ENCODE measurements around the gene BMP5. TPM values are rescaled to one million over a fixed set of nuclear protein-coding genes. Genes with fewer than 3 reads are reported as not detected.

BMP5 gene
- total and polyA plus RNA-seq, 2 donors (not counting 1 experiment from before 2014, with no cell fraction given) = 1.5 TPM; not detected in 1

DNA sequence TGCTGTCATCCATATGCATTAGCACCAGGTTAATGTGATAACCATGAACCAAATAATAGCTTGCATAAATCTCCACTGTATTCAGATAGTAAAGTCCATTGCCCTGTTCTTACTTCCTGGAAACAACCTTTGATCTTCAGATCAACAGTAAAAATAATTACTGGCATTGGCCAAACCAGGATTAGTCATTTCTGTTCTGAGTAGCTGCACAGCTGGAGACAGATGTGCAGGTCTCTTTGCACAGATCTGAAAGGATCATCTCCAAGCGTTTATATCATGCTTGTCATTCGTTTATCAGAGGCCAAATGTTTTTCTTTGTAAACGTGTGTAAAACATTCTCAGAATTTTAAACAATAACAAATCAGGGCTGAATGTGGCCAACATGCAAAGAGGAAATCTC, 162.0 kb downstream of the BMP5 start:
- Histone ChIP-seq H3K27me3 (ENCODE audit: control insufficient read depth, insufficient read depth, low read length) (no peaks in the 10 kb centered on the region), H2AFZ (ENCODE audit: low read length) (no peak overlapping the region), H3K9me3 (ENCODE audit: control insufficient read depth, insufficient read depth, low read depth, low read length) (no peaks in the 10 kb centered on the region), H3K36me3 (ENCODE audit: control insufficient read depth, insufficient read depth, low read length) (no peaks in the 10 kb centered on the region), H3K4me2 (ENCODE audit: extremely low read depth, insufficient read depth, low read length) (peak overlapping the region; percentile 13), H3K4me3 (replicated peaks in 1 of 4; ENCODE audit: control extremely low read depth in 1 of 4, insufficient read depth in 1 of 4, low read depth in 3 of 4, low read length in 4 of 4) (no peak overlapping the region), H3K4me1 (ENCODE audit: control insufficient read depth, extremely low read depth, insufficient read depth, low read length) (no peaks in the 10 kb centered on the region), H3K27ac (ENCODE audit: insufficient read depth, low read length) (no peak overlapping the region), H4K20me1 (ENCODE audit: control insufficient read depth, extremely low read depth, insufficient read depth, low read length) (no peaks in the 10 kb centered on the region), H3K9ac (ENCODE audit: insufficient read depth, low read length) (no peak overlapping the region), H3K79me2 (ENCODE audit: control insufficient read depth, insufficient read depth, low read length) (no peaks in the 10 kb centered on the region)
- no peak for TF ChIP-seq EZH2 (IDR thresholded peaks at IDR 0.05; ENCODE audit: low read length, missing control alignments)
- TF ChIP-seq, protein P1, sequence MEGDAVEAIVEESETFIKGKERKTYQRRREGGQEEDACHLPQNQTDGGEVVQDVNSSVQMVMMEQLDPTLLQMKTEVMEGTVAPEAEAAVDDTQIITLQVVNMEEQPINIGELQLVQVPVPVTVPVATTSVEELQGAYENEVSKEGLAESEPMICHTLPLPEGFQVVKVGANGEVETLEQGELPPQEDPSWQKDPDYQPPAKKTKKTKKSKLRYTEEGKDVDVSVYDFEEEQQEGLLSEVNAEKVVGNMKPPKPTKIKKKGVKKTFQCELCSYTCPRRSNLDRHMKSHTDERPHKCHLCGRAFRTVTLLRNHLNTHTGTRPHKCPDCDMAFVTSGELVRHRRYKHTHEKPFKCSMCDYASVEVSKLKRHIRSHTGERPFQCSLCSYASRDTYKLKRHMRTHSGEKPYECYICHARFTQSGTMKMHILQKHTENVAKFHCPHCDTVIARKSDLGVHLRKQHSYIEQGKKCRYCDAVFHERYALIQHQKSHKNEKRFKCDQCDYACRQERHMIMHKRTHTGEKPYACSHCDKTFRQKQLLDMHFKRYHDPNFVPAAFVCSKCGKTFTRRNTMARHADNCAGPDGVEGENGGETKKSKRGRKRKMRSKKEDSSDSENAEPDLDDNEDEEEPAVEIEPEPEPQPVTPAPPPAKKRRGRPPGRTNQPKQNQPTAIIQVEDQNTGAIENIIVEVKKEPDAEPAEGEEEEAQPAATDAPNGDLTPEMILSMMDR (conservative IDR thresholded peaks at IDR 0.05 in 1 of 2, IDR thresholded peaks at IDR 0.05 in 1 of 2; ENCODE audit: low read depth in 1 of 2, low read length in 2 of 2) = no peak
- peak in 1 of 2 donors; percentile 86 for DNase-seq (ENCODE audit: low read depth in 2 of 2)

DNA sequence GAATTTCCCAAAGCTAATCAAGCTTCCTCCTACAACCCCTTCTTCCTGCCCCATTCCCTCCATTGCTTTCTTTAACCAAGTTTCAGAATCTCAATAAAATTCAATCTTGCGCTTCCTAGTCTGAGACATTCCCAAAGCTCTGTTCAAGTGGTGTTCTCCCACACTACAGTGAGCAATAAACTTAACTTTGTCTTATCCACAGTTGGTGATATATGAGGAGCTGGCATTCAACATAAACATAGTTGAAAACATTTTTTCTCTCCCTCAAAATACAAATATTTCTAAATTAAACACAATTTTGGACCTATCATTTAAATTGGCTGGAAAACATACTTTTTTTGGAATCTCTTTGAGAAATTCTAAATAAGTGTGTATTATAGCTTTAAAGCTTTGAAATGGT, 166.7 kb downstream of the BMP5 start:
- Histone ChIP-seq H3K9me3 (ENCODE audit: control insufficient read depth, insufficient read depth, low read depth, low read length) (no peaks in the 10 kb centered on the region), H3K4me2 (ENCODE audit: extremely low read depth, insufficient read depth, low read length) (no peak overlapping the region), H3K4me1 (ENCODE audit: control insufficient read depth, extremely low read depth, insufficient read depth, low read length) (no peaks in the 10 kb centered on the region), H3K4me3 (replicated peaks in 1 of 4; ENCODE audit: control extremely low read depth in 1 of 4, insufficient read depth in 1 of 4, low read depth in 3 of 4, low read length in 4 of 4) (no peak overlapping the region), H3K27me3 (ENCODE audit: control insufficient read depth, insufficient read depth, low read length) (no peaks in the 10 kb centered on the region), H3K9ac (ENCODE audit: insufficient read depth, low read length) (no peak overlapping the region), H3K27ac (ENCODE audit: insufficient read depth, low read length) (no peak overlapping the region), H3K79me2 (ENCODE audit: control insufficient read depth, insufficient read depth, low read length) (no peaks in the 10 kb centered on the region), H3K36me3 (ENCODE audit: control insufficient read depth, insufficient read depth, low read length) (no peaks in the 10 kb centered on the region), H2AFZ (ENCODE audit: low read length) (no peak overlapping the region), H4K20me1 (ENCODE audit: control insufficient read depth, extremely low read depth, insufficient read depth, low read length) (no peaks in the 10 kb centered on the region)
- TF ChIP-seq EZH2 (IDR thresholded peaks at IDR 0.05; ENCODE audit: low read length, missing control alignments) = no peak
- TF ChIP-seq, protein P1 (conservative IDR thresholded peaks at IDR 0.05 in 1 of 2, IDR thresholded peaks at IDR 0.05 in 1 of 2; ENCODE audit: low read depth in 1 of 2, low read length in 2 of 2) = no peak
- DNase-seq (ENCODE audit: low read depth in 2 of 2) = peak in 1 of 2 donors; percentile 46

GRCh38 chr6:55705451-55706440, 169.6 kb downstream of the BMP5 start:
- no peak overlapping the region for H3K27ac ChIP-seq (ENCODE audit: insufficient read depth, low read length)
- no peak overlapping the region for H3K4me3 ChIP-seq (replicated peaks in 1 of 4; ENCODE audit: control extremely low read depth in 1 of 4, insufficient read depth in 1 of 4, low read depth in 3 of 4, low read length in 4 of 4)
- no peaks in the 10 kb centered on the region for H4K20me1 ChIP-seq (ENCODE audit: control insufficient read depth, extremely low read depth, insufficient read depth, low read length)
- H3K27me3 ChIP-seq (ENCODE audit: control insufficient read depth, insufficient read depth, low read length) = no peaks in the 10 kb centered on the region
- no peak overlapping the region for H3K4me2 ChIP-seq (ENCODE audit: extremely low read depth, insufficient read depth, low read length)
- no peak overlapping the region for H2AFZ ChIP-seq (ENCODE audit: low read length)
- no peaks in the 10 kb centered on the region for H3K9me3 ChIP-seq (ENCODE audit: control insufficient read depth, insufficient read depth, low read depth, low read length)
- TF ChIP-seq, protein P1 (conservative IDR thresholded peaks at IDR 0.05 in 1 of 2, IDR thresholded peaks at IDR 0.05 in 1 of 2; ENCODE audit: low read depth in 1 of 2, low read length in 2 of 2) = no peak
- TF ChIP-seq EZH2 (IDR thresholded peaks at IDR 0.05; ENCODE audit: low read length, missing control alignments) = no peak
- no peaks in the 10 kb centered on the region for H3K79me2 ChIP-seq (ENCODE audit: control insufficient read depth, insufficient read depth, low read length)
- no peaks in the 10 kb centered on the region for H3K4me1 ChIP-seq (ENCODE audit: control insufficient read depth, extremely low read depth, insufficient read depth, low read length)
- H3K9ac ChIP-seq (ENCODE audit: insufficient read depth, low read length) = no peak overlapping the region
- DNase-seq (ENCODE audit: low read depth in 2 of 2) = peak in 1 of 2 donors; percentile 79
- no peaks in the 10 kb centered on the region for H3K36me3 ChIP-seq (ENCODE audit: control insufficient read depth, insufficient read depth, low read length)
